22Rv1 (cell line): Measurements from ENCODE around the gene KRT5.

Experiments used
- H3K27ac ChIP-seq: fragments of 450-650 bp; 2 replicates; pipeline ENCODE4 v1.5.1; 2017
- ZFX ChIP-seq: fragments of 450-650 bp; IDR thresholded peaks from 2 replicates; pipeline ENCODE4 v1.6.1; 2017; ENCODE audit warnings: antibody characterized with exemption, borderline replicate concordance
- TF ChIP-seq, protein P1 (sequence below): fragments of 450-650 bp; IDR thresholded peaks from 2 replicates; pipeline ENCODE4 v1.5.1; 2017; ENCODE audit warnings: mild to moderate bottlenecking

The KRT5 gene

DNA sequence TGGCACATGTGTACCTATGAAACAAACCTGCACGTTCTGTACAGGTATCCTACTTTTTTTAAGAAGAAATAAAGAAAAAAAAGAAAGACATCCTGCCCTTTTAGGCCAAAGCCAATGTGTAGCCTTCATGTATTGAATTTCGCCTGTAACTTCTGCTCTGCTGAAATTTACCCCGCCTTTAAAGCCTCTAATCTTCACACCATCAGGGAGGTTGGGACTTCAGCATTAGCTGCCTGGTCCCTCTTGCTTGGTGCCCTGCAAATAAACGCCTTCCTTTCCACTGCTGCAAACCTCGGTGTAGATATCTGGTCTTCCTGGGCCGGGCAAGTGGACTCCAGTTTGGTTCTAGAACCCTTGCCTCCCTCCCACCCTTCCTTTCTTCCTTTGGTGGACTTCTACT, 35.4 kb upstream of the KRT5 start:
- TF ChIP-seq ZFX = no peak
- TF ChIP-seq, protein P1, sequence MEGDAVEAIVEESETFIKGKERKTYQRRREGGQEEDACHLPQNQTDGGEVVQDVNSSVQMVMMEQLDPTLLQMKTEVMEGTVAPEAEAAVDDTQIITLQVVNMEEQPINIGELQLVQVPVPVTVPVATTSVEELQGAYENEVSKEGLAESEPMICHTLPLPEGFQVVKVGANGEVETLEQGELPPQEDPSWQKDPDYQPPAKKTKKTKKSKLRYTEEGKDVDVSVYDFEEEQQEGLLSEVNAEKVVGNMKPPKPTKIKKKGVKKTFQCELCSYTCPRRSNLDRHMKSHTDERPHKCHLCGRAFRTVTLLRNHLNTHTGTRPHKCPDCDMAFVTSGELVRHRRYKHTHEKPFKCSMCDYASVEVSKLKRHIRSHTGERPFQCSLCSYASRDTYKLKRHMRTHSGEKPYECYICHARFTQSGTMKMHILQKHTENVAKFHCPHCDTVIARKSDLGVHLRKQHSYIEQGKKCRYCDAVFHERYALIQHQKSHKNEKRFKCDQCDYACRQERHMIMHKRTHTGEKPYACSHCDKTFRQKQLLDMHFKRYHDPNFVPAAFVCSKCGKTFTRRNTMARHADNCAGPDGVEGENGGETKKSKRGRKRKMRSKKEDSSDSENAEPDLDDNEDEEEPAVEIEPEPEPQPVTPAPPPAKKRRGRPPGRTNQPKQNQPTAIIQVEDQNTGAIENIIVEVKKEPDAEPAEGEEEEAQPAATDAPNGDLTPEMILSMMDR = no peak
- no peak overlapping the region for H3K27ac ChIP-seq

DNA sequence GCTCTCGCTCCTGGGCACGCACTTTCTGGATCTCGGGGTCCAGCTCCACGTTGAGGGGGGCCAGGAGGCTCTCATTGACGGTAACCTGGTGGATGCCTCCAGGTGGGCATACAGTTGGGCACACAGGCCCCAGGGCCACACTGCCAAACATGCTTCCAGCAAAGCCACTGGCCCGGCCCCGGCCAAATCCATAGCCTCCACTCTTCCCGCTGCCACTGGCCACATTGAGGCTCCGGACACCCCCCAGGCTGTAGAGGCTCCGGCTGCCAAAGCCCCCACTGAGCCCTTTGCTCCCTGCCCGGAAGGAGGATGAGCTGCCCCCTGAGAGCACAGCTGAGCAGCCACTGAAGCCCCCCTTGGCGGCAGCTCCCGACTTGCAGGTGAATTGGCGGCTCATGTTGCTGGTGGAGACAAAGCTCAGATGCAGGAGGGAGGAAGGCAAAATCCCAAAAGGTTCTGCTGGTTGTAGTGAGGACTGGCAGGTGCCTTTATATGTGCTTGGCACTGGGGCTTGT, 32.5 kb upstream of the KRT5 start, which contains the start of gene KRT71:
KRT71 (minus strand) TSS at position 465 of the 515 bp plus-strand sequence; CDS start at position 397, 68 bp downstream.
- TF ChIP-seq, protein P1 = no peak
- no peak within 1 kb of the TSS for H3K27ac ChIP-seq

DNA sequence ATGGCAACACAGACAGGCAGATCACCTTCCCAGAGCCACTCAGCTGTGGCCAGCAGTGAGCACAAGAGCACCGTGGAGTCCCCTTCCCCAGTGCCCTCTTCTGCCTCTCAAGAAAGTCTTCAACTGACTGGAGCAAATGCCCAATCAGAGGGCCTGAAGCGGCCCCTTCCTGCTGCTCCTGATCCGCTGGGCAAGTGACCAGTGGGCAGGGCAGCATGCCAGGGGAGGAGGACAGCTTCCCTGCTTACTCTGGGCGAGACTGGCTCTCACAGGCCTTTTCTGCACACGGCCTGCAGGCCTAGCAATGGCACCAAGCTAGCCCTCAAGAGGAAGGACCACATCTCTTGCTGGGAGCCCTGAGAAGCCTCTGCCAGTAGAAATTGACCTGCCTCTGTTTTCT, 31.9 kb upstream of the KRT5 start:
- H3K27ac ChIP-seq = no peak overlapping the region
- TF ChIP-seq, protein P1 = no peak
- TF ChIP-seq ZFX = no peak

DNA sequence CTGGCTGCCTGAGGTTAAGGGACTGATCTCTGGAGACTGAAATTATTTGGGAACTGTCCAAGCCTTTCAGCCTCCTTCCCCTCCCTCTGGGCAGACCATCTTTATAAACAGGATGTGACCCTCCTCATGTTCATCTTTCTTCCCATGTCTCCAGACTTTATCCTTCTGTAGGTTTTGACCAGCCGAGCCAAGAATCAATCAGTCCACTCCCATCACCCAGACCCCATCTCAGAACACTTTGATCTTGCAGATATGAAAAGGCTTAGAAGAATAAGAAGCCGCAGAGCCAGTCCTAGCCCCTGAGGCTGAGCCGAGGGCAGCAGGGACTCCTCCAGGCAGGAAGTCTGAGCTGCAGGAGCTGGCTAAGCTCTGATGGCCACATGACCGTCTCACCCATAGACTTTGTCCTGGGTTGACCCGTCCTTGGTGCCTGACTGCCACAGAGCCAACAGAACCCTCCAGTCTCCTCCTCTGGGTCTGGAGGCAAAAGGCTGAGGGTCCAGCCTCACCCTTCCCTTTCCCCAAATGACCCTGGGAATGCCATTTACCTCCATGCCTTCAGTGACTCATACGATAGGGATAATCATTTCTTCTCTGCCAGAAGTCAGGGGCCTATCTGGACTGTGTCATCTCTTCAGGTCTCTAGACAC, 31.1 kb upstream of the KRT5 start:
- no peak overlapping the region for H3K27ac ChIP-seq
- TF ChIP-seq ZFX = no peak
- TF ChIP-seq, protein P1 = no peak

DNA sequence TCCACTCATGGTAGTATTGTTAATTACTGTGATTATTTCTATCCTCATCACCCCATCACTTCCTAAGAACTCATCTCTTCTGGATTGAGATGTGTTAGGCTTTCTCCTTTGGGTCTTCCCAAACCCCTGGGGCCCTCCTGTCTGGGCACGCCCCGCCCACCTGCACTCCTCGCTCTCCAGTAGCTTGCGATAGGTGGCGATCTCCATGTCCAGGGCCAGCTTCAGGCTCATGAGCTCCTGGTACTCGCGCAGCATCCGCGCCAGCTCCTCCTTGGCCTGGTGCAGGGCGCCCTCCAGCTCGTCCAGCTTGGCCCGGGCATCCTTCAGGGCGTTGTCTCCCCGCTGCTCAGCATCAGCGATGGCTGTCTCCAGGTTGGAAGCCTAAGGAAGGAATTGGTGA, 25.9 kb upstream of the KRT5 start:
- TF ChIP-seq, protein P1 = peak; percentile 44
- TF ChIP-seq ZFX = no peak
- H3K27ac ChIP-seq = no peak overlapping the region

DNA sequence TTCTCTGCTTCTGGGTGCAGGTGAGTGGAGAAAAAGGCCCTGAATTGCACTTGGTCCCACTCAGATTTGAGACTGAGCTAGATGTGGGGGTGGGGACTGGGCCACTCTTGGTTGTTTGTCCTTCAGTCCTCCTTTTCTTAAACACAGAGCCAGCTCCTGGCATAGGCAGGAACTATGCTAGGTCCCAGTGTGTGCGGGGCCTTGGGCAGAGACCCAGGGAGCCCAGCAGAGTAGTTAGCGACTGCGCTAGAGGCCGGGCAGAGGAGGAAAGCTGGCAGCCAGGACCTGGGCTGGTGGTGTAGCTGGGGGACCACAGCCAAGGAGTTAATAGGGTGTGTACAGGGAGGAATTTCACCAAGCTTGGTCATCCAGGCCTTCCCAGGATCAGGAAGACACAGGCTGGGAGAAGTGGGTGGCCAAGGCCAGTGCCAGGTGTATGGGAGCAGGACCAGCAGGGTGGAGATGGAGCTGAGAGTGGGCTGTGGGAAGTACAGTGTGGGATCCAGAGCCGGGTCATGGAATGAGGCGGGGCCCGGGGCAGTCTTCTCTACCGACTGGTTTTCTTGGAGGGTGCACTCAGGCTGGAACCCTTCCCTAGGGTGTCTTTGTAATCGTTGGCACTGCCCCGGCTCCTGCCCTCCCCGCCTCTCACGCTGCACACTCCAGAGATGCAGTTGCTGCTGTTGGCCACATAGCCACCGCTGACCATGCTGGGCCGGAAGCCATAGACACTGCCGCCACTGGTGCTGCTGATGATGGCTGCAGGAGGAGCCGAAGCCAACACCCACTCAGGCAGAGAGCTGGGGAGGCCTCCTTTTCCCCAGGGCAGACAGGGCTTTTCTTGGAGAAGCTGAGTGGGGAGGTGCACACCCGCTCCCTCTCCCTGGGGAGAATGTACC, 24.0 kb upstream of the KRT5 start:
- TF ChIP-seq ZFX = no peak
- H3K27ac ChIP-seq = no peak overlapping the region

DNA sequence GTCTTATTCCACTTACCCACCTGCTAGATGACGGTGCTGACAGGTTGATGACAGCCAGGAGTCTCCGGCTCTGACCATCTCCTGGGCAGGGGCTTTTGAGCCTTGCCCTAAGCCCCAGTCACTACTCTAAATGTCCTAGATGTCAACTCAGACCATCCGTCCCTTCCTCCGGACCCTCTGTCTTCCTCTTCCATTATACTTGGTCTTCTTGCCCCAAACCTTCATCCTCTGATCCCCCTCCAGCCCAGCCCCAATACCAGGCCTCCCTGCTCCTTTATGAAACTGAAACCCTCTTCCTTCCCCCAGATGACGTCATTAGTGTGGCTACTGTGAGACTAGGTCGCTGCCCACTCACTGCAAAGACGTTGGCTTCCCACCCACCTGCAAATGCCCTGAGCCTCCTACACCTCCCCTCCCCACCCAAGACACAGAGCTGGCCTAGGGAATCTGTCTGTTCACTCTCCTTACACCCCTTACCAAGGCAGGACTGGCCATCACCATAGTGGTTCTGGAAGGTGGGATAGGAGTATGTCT, 22.7 kb upstream of the KRT5 start:
- TF ChIP-seq, protein P1 = no peak
- TF ChIP-seq ZFX = no peak
- no peak overlapping the region for H3K27ac ChIP-seq
